ENCODE data around the gene UMODL1. TPM values are rescaled to one million over a fixed set of nuclear protein-coding genes. Genes with fewer than 3 reads are reported as not detected.

Gene UMODL1
- total and polyA plus RNA-seq, 2 of the 13 experiments (the other 11 are each of a cell fraction or from before 2014, with no cell fraction given): not detected

- TF ChIP-seq ZNF574 (CRISPR knock-in tag; IDR thresholded peaks at IDR 0.05) (no peak), FOXC1 (CRISPR knock-in tag; IDR thresholded peaks at IDR 0.05; ENCODE audit: borderline replicate concordance) (no peak), KAT8 (CRISPR knock-in tag; IDR thresholded peaks at IDR 0.05) (no peak), SRSF1 (optimal IDR thresholded peaks at IDR 0.05; ENCODE audit: low read depth, low read length) (no peak), IRF9 (CRISPR knock-in tag; IDR thresholded peaks at IDR 0.05; ENCODE audit: borderline replicate concordance) (no peak)
Measured at GRCh38 chr21:42089665-42090310, 18.7 kb downstream of the UMODL1 start (continued).

GRCh38 chr21:42091899-42092508 is 20.9 kb downstream of the UMODL1 start:
- CTCF ChIA-PET (ENCODE audit: low intra/inter-chr PET ratio, low total read pairs): no interaction called here
- in situ Hi-C loops (cut with HindIII; ENCODE audit: extremely low pct_ligation_motif_present, low pct_unique_long_range_greater_than_20kb): no loop called here
- WGBS (ENCODE audit: low lambda C conversion rate): 52% methylated on average over 14 of the region's 14 CpGs

More at GRCh38 chr21:42091899-42092508, 20.9 kb downstream of the UMODL1 start:
- Histone ChIP-seq H3K9ac (ENCODE audit: insufficient read depth, low read depth, low read length) (no peak overlapping the region), H3K79me2 (ENCODE audit: insufficient read depth, low read length) (no peaks in the 10 kb centered on the region), H3K9me3 (ENCODE audit: low read length) (peaks cover 12% of the 10 kb centered on the region), H3K27ac (ENCODE audit: extremely low read length, insufficient read depth, low read length) (no peak overlapping the region), H3K27me3 (ENCODE audit: control insufficient read depth in 1 of 2, insufficient read depth in 2 of 2, low read length in 2 of 2) (peaks cover 0 to 19% of the 10 kb centered on the region in 2 experiments; a peak in 4 of 5 replicates), H2AFZ (ENCODE audit: low read length) (no peak overlapping the region), H4K20me1 (ENCODE audit: insufficient read depth, low read length) (no peaks in the 10 kb centered on the region), H3K36me3 (replicated peaks in 1 of 2; ENCODE audit: control insufficient read depth in 1 of 2, insufficient read depth in 2 of 2, low read length in 2 of 2) (no peaks in the 10 kb centered on the region), H3K4me1 (ENCODE audit: insufficient read depth, low read length) (peaks cover 7% of the 10 kb centered on the region), H3K4me2 (ENCODE audit: low read depth, low read length) (no peak overlapping the region), H3K4me3 (replicated peaks in 1 of 3; ENCODE audit: insufficient read depth in 1 of 3, low read depth in 2 of 3, low read length in 3 of 3) (no peak overlapping the region)
- POLR2A ChIA-PET: no interaction called here
- ATAC-seq: no peak
- TF ChIP-seq TOE1 (CRISPR knock-in tag; IDR thresholded peaks at IDR 0.05) (no peak), CREB1 (IDR thresholded peaks at IDR 0.05) (no peak), CREB1 (CRISPR knock-in tag; IDR thresholded peaks at IDR 0.05) (no peak), XRCC5 (optimal IDR thresholded peaks at IDR 0.05; ENCODE audit: low read length) (no peak), ZNF770 (CRISPR knock-in tag; IDR thresholded peaks at IDR 0.05) (no peak), CAMTA2 (CRISPR knock-in tag; IDR thresholded peaks at IDR 0.05; ENCODE audit: borderline replicate concordance) (no peak), CREB3 (CRISPR knock-in tag; IDR thresholded peaks at IDR 0.05) (no peak), SMAD3 (CRISPR knock-in tag; IDR thresholded peaks at IDR 0.05) (no peak)
- BruUV-seq (replicated peaks): no TSS peak
- intact Hi-C loops (cut with micrococcal nuclease; ENCODE audit: unreplicated experiment): no loop called here
- DNase-seq (ENCODE audit: low spot score): no peak
- FAIRE-seq: no peak
